AG04450 (cell line): ENCODE results near the gene ZBTB39. TPM values are rescaled to one million over a fixed set of nuclear protein-coding genes. Genes with fewer than 3 reads are reported as not detected.
"Not testable (repeated sequence)": the region's sequence is repeated elsewhere in the genome, so short reads cannot be mapped to it uniquely, and the experiment has no call there.

Experiments
- CTCF ChIA-PET: fragments of 300-600, 350-600 bp; formaldehyde crosslinking; extraction: SDS; loops from one replicate; lab custom pipeline; 2022; ENCODE audit warnings: antibody characterized with exemption, inconsistent platforms; lab: Charles Lee
- POLR2A ChIA-PET: fragments of 350-600 bp; formaldehyde crosslinking; extraction: SDS; loops from one replicate; lab custom pipeline; 2021; ENCODE audit warnings: antibody characterized with exemption, inconsistent platforms; lab: Yijun Ruan, JAX
- DNase-seq: peaks from one replicate; pipeline ENCODE4 v3.0.0-alpha.2; 2011; ENCODE audit warnings: low read depth, low spot score
- H3K27ac ChIP-seq: one replicate; pipeline ENCODE4 v1.5.1; 2012; ENCODE audit warnings: low read depth, low read length, control low read depth
- H3K27me3 ChIP-seq: one replicate; pipeline ENCODE4 v1.6.0; 2012; ENCODE audit warnings: low read length; ENCODE audit not compliant: control insufficient read depth, insufficient read depth
- H3K4me3 ChIP-seq: 2 replicates; pipeline ENCODE4 v1.5.1; 2011; ENCODE audit warnings: mild to moderate bottlenecking, low read depth, low read length, control low read depth
- H3K9me3 ChIP-seq: 2 replicates; pipeline ENCODE4 v1.5.1; 2012; ENCODE audit warnings: low read length; ENCODE audit not compliant: control insufficient read depth, insufficient read depth
- polyA plus RNA-seq: library from polyadenylated mRNA; depleted of rRNA; stranded (reverse); fragments of >200 nt; gene quantifications from 2 replicates; pipeline ENCODE4 v1.2.3, GENCODE V29; 2011
- TF ChIP-seq, protein P1 (sequence below): IDR thresholded peaks from 2 replicates; pipeline ENCODE4 v1.5.1; 2011; ENCODE audit warnings: low read depth, low read length, control low read depth, inconsistent platforms

Gene ZBTB39
- polyA plus RNA-seq, 1 experiment = 6.4 TPM

DNA sequence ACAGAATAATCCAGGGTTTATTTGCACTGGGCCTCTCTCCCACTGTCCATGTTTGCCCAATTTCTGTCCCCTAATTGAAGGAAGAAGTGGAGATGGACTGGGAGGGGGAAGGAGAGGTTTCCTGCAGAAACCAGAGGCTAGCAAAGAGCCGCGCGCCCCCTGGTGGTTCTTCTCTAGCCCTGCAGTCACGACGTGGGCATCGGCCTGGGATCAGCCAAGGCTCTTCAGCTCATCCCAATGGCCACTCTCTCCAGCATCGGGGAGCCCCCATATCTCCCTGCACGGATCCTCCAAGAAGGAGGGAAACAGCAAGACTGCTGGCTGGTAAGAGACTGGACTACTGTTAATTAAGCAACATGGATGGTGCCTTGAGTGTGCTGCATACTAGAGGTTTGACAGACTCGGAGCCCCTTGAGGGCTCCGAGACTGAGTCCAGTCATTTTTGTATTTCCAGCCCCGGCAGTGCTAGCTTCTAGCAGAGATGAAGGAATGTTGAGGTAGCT is 18.7 kb downstream of the ZBTB39 start:
- Histone ChIP-seq H3K27me3 (peaks cover 5% of the 10 kb centered on the region), H3K9me3 (no peaks in the 10 kb centered on the region), H3K4me3 (no peak overlapping the region), H3K27ac (no peak overlapping the region)
- CTCF ChIA-PET = interaction anchor here (0.7 to 4.3 kb wide), 16 partner anchors 10 to 431 kb away, joined by 3 to 66 read pairs (median 5); partner anchors contain the start of gene HSD17B6
- POLR2A ChIA-PET = no interaction called here
- DNase-seq = peak; percentile 38
- TF ChIP-seq, protein P1, sequence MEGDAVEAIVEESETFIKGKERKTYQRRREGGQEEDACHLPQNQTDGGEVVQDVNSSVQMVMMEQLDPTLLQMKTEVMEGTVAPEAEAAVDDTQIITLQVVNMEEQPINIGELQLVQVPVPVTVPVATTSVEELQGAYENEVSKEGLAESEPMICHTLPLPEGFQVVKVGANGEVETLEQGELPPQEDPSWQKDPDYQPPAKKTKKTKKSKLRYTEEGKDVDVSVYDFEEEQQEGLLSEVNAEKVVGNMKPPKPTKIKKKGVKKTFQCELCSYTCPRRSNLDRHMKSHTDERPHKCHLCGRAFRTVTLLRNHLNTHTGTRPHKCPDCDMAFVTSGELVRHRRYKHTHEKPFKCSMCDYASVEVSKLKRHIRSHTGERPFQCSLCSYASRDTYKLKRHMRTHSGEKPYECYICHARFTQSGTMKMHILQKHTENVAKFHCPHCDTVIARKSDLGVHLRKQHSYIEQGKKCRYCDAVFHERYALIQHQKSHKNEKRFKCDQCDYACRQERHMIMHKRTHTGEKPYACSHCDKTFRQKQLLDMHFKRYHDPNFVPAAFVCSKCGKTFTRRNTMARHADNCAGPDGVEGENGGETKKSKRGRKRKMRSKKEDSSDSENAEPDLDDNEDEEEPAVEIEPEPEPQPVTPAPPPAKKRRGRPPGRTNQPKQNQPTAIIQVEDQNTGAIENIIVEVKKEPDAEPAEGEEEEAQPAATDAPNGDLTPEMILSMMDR = peak; percentile 97

DNA sequence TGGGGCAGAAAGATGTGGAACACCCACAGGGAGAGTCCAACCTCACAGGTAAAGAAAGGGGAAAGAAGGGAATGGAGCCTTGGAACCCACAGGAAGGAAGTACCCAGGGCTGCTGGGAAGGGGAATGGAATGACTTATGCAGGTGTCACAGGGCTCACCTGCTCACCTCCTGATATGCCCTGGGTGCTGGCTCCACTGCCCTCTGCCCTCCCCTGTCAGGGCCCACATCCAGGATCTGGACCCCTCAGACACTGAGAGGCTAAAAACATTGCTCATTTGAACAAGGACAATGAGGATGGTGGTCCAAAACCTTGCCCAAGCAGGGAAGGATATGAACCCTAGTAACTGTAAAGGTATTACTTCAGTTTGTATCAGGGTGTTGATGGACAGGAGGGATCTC is 19.3 kb downstream of the ZBTB39 start:
- ChIA-PET POLR2A (no interaction called here), CTCF (interaction anchor here (1.0 to 4.3 kb wide), 10 partner anchors 10 to 430 kb away, joined by 3 to 66 read pairs (median 8); partner anchors contain the start of gene HSD17B6)
- DNase-seq = no peak
- Histone ChIP-seq H3K27me3 (peaks cover 5% of the 10 kb centered on the region), H3K9me3 (no peaks in the 10 kb centered on the region), H3K4me3 (no peak overlapping the region), H3K27ac (no peak overlapping the region)
- TF ChIP-seq, protein P1 = no peak

DNA sequence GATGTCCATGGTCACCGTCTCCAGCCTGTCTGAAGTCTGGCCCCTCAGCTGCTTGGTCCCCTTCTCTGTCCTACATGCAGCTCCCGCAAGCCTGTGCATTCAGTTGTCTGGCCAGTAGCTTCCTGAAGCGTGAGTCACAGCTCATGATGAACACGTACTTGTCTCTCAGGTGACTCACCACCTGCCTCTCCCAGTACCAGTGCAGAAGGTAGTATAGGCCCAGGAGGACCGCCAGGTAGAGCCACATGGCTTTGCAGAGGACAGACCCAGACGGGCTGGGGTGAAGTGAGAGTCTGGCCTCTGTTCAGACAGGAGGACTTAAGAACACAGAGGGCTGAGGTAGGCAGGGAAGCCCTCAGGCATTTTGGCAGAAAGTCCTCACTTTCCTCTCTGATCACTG is 20.6 kb downstream of the ZBTB39 start:
- CTCF ChIA-PET = interaction anchor here (0.8 to 4.3 kb wide), 5 partner anchors 9 to 228 kb away, joined by 3 to 43 read pairs (median 3); partner anchors contain the start of gene HSD17B6
- H3K27me3 ChIP-seq, POLR2A ChIA-PET, H3K27ac ChIP-seq, H3K4me3 ChIP-seq, DNase-seq, H3K9me3 ChIP-seq: not testable (repeated sequence)

DNA sequence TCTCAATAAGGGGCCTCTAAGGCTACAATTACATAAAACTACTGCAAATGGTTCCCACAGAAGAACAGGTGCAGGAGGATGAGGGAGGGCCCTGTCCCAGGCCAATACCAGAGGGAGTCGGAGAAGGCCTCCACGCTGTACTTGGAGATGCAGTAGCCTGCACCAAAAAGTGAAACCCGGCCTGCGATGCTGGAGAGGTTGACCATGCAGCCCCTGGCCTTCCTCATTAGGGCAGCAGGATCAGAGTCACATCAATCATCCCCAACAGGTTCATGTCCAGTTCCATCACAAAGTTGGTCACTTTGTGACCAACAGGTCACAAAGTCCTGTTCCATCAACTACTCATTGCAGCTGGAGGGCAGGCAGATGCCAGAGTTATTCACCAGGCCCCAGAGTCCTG is 23.0 kb downstream of the ZBTB39 start:
- no peaks in the 10 kb centered on the region for H3K9me3 ChIP-seq
- POLR2A ChIA-PET = no interaction called here
- no peak for DNase-seq
- TF ChIP-seq, protein P1 = no peak
- H3K4me3 ChIP-seq = no peak overlapping the region
- CTCF ChIA-PET = no interaction called here
- H3K27me3 ChIP-seq = peaks cover 6% of the 10 kb centered on the region
- no peak overlapping the region for H3K27ac ChIP-seq

DNA sequence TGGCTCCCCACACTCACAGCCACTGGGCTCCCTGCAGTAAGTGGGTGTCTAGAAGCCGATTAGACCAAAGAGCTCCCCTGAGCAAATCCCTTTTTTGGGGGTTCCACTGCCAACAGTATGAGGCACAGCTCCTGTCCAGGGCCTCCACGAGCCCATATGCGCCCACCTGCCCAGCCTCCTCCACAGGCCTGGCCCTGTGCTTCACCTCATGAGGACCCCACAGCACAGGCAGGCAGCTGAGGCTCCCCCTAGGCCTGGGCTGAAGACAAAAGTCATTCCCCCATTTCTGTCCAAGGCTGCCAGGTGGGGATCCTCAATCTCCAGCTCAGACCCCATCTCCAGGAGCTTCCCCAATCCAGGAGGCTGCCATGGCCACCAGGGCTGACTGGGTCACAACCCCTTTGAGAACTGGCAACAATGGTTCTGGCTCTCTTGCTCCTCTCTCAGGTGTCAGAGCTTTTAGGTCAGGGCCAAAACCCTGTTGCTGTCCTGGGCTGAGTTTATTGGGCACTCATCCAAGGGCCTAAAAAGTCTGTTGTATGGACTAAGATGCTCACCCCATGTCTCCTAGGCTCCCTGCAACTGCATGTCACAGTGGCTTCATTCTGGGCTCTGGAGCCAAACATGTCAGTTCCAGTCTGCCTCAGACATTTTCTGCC is 23.6 kb downstream of the ZBTB39 start:
- H3K4me3 ChIP-seq, H3K9me3 ChIP-seq, DNase-seq, CTCF ChIA-PET, H3K27ac ChIP-seq, POLR2A ChIA-PET, H3K27me3 ChIP-seq: not testable (repeated sequence)

DNA sequence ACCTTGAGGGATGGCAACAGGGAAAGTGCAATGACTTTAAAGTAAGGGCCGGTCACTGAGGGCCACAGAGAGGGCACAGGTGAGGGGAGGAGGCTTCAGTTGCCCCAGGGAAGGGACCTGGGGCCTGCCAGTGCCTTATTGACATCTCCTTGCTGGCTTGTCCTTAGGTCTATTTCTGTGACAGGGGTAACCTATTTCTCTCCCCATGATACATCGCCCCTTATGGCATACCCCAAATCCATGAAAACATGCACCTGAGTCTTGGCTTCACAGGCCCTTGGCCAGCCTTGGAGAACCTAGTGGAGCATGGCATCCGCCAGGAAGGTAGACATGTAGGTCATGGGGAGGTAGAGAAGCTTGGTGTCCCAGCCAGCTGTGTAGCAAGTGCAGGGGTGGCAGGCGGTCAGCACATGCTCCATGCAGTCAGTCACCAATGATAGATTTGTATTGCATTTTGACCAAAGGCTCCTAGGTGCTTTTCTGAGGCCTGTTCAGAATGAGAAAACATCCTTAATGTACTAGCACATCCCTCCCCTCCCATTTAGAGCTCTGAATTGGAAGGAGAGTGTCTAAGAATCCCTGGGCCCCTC is 25.3 kb downstream of the ZBTB39 start:
- CTCF ChIA-PET = no interaction called here
- TF ChIP-seq, protein P1 = no peak
- Histone ChIP-seq H3K27me3 (peaks cover 4% of the 10 kb centered on the region), H3K4me3 (no peak overlapping the region), H3K27ac (no peak overlapping the region), H3K9me3 (no peaks in the 10 kb centered on the region)
- no peak for DNase-seq
- POLR2A ChIA-PET = interaction anchor here (0.6 kb wide), 1 partner anchor 106 kb away, joined by 3 read pairs; no protein-coding TSS in a partner anchor
